NCI-H2107 (cell line): ENCODE measurements around the gene RPN1.
"Not testable (repeated sequence)": the region's sequence is repeated elsewhere in the genome, so short reads cannot be mapped to it uniquely, and the experiment has no call there.

ENCODE experiments used
- DNase-seq: peaks from one replicate; lab custom pipeline; 2025; lab: John Stamatoyannopoulos, UW

Gene RPN1

GRCh38 chr3:128650096-128651050 lies at the start of gene RPN1:
Gene RPN1 (minus strand): TSS chr3:128650818. CDS start chr3:128650800, 18 bp downstream.
- DNase-seq: peak; percentile 98

GRCh38 chr3:128698211-128699047 lies 47.8 kb upstream of the RPN1 start:
- peak; percentile 53 for DNase-seq

DNA sequence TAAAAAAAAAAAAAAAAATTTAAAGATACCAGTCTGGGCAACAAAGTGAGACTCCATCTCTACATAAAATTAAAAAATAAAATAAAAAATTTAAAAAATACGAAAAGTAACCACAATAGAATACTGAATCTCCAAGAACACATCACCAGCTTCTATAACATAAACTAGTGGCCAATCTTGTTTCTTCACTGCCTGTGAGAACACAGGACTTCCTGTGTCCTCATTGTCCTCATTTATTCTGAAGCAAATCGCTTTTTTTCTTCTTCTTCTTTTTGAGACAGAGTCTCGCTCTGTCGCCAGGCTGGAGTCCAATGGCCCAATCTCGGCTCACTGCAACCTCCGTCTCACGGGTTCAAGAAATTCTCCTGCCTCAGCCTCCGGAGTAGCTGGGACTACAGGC lies 46.7 kb upstream of the RPN1 start:
- DNase-seq: no peak

DNA sequence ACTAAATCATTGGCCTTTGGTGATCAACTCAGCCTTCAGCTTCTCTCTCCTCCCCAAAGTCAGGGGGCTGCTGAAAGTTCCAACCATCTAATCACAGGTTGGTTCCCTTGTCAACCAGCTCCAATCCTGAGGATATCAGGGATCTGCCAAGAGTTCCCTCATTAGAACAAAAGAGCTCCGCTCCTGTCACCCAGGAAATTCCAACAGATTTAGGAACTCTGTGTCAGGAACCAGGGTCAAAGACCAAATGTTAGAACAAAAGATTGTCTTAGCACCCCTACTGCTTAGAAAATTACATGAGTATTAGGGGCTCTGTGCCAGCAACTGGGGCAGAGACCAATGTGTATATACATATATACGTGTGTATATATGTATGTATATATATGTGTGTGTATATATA lies 43.1 kb upstream of the RPN1 start:
- no peak for DNase-seq

GRCh38 chr3:128689060-128689459 lies 38.4 kb upstream of the RPN1 start:
- DNase-seq: no peak

DNA sequence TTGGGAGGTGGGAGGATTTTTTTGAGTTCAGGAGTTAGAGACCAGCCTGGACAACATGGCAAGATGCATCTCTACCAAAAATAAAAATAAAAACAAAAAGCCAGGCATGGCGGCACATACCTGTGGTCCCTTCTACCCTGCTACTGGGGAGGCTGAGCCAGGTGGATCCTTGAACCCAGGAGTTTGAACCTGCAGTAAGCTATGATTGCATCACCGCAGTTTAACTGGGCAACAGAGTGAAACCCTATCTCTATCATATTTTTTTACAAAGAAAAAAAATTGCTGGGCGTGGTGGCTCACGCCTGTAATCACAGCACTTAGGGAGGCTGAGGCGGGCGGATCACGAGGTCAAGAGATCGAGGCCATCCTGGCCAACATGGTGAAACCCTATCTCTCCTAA lies 35.8 kb upstream of the RPN1 start:
- DNase-seq: no peak

GRCh38 chr3:128684986-128685726 lies 34.5 kb upstream of the RPN1 start:
- DNase-seq: no peak

- no peak for DNase-seq
These were observed 33.3 kb upstream of the RPN1 start for GRCh38 chr3:128683957-128684356.

GRCh38 chr3:128681369-128681829 lies 30.8 kb upstream of the RPN1 start:
- DNase-seq: no peak

DNA sequence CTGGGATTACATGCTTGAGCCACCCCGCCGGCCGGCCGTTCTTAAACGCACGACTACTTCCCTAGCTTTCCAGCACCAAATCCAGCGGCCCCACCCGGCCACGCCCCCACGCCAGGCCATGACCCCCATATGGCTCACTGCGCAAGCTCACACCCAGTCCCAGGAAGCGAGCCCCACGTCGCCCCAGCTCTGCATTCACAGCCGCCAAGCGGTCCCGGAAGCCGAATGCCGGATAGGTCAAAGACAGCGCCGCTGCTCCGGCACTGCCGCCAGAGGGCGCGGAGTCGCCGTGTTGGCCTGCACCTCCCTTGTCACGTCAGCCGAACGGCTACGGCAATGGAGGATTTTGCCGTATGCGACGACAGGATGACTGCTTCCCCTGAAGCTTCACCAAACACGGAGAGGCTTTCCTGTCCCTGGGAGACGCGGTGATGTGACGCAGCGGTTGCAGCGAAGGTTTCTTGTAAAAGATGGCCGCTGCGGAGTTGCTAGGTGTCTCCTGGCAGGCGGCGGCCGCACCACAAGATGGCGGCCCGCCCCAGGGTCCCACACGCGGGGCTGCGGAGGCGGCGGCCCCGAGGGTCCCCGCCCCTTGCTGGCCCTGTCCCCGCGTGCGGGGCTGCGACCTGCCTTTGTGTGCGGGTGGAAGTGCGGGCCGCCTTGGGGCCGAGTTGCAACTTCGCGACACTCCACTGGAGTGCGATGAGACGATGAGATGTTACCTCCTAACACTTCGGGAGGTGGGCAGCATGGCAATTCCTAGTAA lies 30.2 kb upstream of the RPN1 start:
- DNase-seq: peak; percentile 94

DNA sequence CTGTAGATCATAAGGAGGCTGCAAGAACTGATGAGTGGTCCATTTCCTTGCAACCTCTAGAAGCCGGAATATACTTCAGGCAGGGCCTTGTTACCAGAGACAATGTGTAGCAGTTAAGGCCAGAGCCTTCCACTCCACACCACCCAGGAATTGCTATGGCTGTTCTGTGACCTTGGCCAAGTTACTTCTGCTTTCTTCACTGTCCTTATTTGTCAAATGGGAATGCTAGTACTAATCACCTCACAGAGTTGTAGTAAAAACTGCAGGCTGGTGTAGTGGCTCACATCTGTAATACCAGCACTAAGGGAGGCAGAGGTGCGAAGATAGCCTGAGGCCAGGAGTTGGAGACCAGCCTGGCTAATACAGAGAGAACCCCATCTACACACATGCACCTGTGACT lies 28.7 kb upstream of the RPN1 start:
- no peak for DNase-seq

DNA sequence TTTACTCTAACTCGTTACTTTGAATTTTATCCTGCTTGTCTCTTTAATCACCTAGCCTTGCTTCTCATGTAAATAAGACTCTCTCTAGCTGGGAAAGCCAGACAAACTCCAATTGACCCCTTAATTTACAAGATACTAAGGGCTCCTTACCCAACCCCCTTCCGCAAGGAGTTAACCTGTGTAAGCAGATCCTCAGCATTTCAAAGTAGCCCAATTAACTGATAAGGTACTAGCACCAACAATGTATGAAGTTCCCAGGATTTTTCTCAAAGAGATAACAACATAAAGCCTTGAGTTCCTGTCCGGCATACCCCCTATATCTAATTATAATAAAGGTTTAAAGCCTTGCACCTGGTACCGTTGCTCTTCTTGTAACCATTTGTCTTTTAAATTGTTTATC lies 25.2 kb upstream of the RPN1 start:
- DNase-seq: not testable (repeated sequence)

GRCh38 chr3:128674161-128674784 lies 23.7 kb upstream of the RPN1 start:
- DNase-seq: no peak

DNA sequence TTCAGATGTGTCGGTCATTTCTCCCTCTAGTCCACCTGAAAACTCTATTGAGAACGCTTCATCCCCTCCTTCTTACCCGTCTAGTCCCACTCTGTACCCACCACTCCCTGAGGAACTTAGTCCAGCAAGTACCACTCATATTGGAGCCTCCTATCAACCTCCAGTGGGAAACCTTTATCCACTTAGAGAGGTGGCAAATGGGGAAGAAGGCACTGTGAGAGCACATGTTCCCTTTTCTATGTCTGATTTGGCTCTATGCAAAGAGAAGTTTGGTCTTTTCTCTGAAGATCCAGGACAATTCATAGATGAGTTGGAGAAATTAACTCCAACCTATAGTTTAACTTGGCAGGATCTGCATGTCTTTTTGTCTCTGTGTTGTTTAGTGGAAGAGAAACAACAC lies 17.0 kb upstream of the RPN1 start:
- DNase-seq: no peak

- DNase-seq: no peak
These were observed 14.9 kb upstream of the RPN1 start for GRCh38 chr3:128665362-128666021.

DNA sequence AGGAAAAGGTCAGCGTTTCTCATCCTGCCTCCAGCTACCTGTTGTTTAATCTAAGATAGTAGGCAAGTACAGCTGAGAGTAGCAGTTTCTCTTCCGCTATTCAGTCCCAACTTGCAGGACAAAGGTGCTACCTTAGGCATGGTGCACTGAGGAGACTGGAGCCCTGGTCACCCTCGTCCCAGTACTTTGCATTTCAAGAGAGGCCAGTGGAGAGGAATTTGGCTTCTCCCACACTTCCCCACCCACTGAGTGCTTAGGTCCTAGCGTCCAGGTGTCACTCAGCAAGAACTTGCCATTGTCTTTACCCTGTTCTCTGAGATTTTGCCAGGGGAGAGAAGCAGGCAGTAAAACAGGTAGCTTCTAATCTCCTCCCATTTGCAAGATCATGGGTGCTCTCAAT lies 12.5 kb upstream of the RPN1 start:
- DNase-seq: no peak

DNA sequence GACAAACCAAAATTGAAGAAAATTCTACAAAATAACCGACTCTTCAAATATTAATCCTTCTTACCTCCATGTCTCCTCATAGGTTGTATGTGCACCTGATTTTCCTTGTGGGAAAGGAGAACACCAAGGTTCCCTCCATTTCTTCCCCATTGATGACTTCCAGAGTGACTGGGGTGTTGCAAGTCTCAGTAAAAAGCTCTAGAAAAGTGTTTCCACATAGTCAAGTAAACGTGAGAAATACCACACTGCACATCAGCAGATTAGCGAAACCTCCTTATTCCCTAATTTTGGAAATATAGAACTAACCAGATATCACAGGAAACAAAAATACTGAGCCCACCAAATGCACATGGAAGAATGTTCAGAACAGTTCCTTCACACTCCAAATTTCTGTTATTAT lies 4.9 kb upstream of the RPN1 start:
- DNase-seq: no peak

GRCh38 chr3:128653993-128654805 lies 3.6 kb upstream of the RPN1 start:
- not testable (repeated sequence) for DNase-seq

DNA sequence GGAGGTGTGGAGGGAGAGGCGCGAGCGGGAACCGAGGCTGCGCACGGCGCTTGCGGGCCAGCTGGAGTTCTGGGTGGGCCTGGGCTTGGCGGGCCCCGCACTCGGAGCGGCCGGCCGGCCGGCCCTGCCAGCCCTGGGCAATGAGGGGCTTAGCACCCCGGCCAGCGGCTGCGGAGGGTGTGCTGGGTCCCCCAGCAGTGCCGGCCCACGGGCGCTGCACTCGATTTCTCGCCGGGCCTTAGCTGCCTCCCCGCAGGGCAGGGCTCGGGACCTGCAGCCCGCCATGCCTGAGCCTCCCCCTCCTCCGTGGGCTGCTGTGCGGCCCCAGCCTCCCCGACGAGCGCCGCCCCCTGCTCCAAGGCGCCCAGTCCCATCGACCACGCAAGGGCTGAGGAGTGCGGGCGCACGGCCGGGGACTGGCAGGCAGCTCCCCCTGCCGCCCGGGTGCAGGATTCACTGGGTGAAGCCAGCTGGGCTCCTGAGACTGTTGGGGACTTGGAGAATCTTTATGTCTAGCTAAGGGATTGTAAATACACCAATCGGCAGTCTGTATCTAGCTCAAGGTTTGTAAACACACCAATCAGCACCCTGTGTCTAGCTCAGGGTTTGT lies 2.9 kb upstream of the RPN1 start:
- DNase-seq: not testable (repeated sequence)
